ENCODE results near the gene IGF1R.

The IGF1R gene

DNA sequence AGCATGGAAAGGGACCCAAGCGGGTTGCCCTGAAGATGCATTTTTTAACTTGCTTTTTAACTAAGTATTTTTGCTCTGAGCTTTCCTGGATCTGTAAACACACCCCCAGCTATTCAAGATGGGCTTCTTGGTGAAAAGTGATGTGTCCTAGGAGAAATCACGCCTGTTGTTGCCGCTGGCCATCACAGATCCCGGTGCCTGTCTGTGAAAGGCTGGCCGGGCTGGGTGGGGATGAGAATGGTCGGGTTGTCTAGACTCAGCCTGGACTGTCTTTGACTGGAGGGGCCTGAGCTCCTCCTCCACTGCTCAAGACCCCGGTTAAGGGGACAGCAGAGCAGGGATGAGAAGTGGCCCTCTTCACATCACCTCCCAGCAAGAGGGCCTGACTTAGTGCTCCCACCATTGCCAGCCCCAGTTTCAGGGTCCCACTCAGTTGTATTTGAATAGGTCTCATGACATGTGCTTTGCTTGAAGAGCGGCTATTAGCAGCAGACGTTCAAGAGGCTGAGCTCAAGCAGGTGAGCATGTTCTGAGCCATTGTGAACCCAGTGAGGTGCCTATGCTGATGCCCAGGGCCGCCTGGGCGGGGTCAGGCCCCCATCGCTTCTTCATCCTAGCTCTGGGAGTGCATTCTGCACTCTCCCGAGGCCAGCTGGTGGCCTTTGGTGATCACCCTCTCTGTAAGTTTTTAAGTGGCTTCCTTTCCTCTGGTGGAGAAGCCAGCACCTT, 79.9 kb downstream of the IGF1R start:
- no peak for DNase-seq

GRCh38 chr15:98728811-98729160, 80.4 kb downstream of the IGF1R start:
- DNase-seq: no peak

- DNase-seq: no peak
These were observed 81.2 kb downstream of the IGF1R start for GRCh38 chr15:98729446-98730042.

- DNase-seq: no peak
These were observed 82.7 kb downstream of the IGF1R start for GRCh38 chr15:98730860-98731711.

DNA sequence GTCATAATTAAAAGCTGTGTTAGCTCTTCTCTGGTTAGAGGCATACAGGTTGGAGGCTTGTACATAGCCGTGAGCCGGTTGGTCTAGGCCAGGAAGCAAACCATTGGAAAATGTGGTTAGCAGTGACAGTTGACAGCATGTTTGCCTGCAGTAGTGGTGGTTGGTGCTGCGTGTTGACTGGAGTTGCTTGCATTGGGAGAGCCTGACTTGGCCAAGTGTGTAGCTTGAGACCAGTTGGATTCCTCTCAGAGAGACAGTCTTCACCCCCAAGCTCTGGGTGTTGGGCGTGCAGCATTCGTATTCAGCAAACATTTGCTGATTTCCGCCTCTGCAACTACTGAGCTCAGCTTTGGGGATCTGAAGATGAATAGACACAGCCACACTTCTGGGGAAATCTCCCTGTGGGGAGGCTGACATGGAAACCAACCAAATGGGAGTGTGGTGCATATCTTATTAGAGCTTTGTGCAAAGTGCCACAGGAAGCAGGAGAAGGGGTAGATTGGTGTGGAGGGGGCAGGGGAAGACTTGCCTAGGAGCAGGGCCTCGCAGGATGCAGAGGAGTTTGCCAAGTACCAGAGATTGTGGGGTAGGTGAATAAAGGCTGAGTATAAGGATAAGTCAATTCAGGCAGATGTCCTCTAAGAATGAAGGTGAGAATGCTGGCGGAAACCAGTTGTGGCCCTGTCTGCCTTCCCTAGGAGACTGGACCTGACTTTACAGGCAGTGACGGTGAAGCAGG, 83.5 kb downstream of the IGF1R start:
- DNase-seq: no peak

- DNase-seq: no peak
These were observed 84.8 kb downstream of the IGF1R start for GRCh38 chr15:98733098-98733497.

- no peak for DNase-seq
These were observed 86.3 kb downstream of the IGF1R start for GRCh38 chr15:98734466-98735199.

- no peak for DNase-seq
These were observed 87.0 kb downstream of the IGF1R start for GRCh38 chr15:98735304-98735703.

- DNase-seq: no peak
These were observed 87.7 kb downstream of the IGF1R start for GRCh38 chr15:98735895-98736617.

GRCh38 chr15:98737159-98737558, 88.8 kb downstream of the IGF1R start:
- no peak for DNase-seq

DNA sequence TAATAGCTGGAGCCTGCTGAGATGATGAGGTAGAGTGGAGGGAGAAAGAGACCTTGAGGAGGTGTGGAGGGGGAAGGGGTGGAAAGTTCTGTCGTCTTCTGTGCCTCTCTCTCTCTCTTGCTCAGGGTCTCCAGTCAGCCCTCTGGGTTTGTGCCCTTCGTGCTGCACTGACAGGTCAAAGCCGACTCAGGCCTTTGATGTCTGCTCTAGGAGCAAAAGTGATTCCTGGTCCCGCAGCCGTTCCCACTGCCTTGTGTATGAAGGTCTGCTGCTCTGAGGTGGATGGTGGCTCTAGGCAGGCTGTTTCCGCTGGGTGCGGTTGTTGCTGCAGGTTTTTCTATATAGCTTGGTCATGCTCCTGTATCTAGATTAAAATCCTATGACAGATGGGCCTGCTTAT, 89.4 kb downstream of the IGF1R start:
- no peak for DNase-seq

- no peak for DNase-seq
These were observed 90.5 kb downstream of the IGF1R start for GRCh38 chr15:98738689-98739401.

DNA sequence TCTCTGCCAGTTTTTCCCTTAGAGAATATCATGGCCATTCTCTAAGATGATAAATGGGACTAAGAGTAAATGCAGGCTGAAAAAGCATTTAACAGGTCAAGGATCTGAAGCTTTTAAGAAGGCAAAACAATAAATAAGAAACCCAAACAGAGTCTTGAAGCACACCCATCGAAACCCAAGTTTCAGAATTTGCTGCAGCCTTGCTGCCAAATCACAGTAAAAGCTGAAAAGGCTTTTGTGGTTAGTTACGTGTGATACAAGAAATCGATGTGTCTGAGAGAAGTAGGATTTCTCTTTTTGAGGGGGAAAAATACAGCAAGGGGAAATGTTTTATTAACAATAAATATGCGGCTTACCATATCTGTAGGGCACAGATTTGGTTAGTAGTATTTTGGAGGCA, 92.0 kb downstream of the IGF1R start:
- no peak for DNase-seq

- no peak for DNase-seq
These were observed 92.6 kb downstream of the IGF1R start for GRCh38 chr15:98740963-98741362.

- no peak for DNase-seq
These were observed 94.8 kb downstream of the IGF1R start for GRCh38 chr15:98743177-98743576.

DNA sequence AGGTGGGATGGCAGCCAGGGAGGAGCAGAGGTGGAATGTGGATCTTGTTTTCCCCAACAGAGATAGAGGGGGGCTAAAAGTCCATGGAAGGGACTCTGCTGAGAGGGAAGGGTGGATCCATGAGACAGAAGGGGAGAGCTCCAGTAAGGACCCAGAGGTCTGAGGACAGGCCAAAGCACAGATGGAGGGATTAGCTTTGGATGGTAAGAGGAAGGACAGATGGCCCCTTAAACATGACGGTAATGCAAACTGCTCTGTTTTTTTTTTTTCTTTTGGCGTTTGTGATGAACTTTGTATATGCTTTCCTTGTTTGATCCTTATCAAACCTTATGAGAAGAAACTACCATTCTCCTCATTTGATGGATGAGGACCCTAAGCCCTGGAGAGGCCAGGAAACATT, 96.2 kb downstream of the IGF1R start:
- DNase-seq: no peak

DNA sequence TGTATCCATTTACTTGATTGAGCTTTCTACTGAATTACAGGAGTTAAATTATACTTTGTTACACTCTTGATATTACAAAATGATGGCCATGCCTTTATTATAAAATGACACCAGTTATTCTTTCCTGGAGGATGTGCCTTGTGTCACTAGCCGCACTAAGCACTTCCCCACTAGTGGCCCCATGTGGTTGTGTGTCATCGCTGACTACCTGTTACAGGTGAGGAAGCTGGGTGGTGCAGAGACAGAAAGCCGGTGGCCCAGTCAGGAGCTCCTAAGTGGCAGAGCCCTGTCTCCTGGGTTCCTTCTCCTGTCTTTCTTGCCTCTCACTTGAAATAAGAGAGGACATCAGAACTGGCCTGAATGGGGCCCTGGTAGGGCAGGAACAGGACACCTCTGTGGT, 96.8 kb downstream of the IGF1R start:
- DNase-seq: no peak

GRCh38 chr15:98745650-98746374, 97.5 kb downstream of the IGF1R start:
- DNase-seq: no peak

DNA sequence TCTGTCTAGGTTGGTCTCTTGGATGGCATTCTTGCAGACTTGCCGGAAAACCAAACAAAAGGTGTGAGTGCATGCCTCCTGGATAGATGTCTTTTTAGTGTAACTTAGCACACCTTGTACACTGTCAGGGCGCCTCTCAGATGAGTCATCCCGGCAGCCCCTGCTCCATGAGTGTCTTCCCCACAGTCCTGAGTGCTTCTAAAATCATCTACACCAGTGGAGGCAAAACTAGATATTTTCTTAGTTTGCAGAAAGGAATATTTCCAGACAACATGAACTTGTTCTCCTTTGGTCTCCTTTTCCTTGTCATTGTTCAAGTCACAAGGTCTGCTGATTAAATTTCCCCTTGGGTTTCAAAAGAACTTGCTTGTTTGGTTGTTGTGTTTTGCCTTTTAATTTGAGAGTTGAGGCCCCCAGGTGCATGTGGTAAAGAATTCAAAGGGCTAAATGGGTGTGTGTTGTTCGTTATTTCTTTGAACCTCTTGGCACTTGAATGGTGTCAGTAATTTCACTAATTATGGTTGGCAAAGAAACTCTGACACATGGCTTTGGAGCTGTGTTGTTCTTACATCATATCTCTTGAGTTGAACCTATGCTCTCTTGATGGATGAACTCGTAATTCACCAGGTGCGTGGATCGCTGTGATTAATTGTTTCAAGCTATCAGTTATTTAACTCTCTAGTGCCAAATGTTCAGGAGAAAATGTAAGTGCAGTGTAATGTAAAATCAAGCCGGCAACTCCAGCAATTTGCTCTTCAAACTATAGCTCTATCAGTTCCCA, 98.2 kb downstream of the IGF1R start:
- no peak for DNase-seq

- no peak for DNase-seq
These were observed 103.4 kb downstream of the IGF1R start for GRCh38 chr15:98751767-98752166.
